ENCODE data around the gene TEDC1.

Gene TEDC1

GRCh38 chr14:105476831-105477659 lies 14.0 kb upstream of the TEDC1 start:
- H3K27ac Mint-ChIP-seq = peak overlapping the region; percentile 78
- H3K4me3 Mint-ChIP-seq = peak overlapping the region; percentile 22
- ATAC-seq = no peak
- H3K4me1 Mint-ChIP-seq = peaks cover 57% of the 10 kb centered on the region
- peaks cover 5% of the 10 kb centered on the region for H3K36me3 Mint-ChIP-seq
- peaks cover 4% of the 10 kb centered on the region for H3K9me3 Mint-ChIP-seq
- peaks cover 9% of the 10 kb centered on the region for H3K27me3 Mint-ChIP-seq

GRCh38 chr14:105477660-105478397 lies 13.2 kb upstream of the TEDC1 start:
- Mint-ChIP-seq H3K27me3 (peaks cover 9% of the 10 kb centered on the region), H3K27ac (peak overlapping the region; percentile 78), H3K36me3 (peaks cover 5% of the 10 kb centered on the region), H3K9me3 (peaks cover 4% of the 10 kb centered on the region), H3K4me1 (peaks cover 60% of the 10 kb centered on the region), H3K4me3 (peak overlapping the region; percentile 29)
- ATAC-seq = peak; percentile 37

DNA sequence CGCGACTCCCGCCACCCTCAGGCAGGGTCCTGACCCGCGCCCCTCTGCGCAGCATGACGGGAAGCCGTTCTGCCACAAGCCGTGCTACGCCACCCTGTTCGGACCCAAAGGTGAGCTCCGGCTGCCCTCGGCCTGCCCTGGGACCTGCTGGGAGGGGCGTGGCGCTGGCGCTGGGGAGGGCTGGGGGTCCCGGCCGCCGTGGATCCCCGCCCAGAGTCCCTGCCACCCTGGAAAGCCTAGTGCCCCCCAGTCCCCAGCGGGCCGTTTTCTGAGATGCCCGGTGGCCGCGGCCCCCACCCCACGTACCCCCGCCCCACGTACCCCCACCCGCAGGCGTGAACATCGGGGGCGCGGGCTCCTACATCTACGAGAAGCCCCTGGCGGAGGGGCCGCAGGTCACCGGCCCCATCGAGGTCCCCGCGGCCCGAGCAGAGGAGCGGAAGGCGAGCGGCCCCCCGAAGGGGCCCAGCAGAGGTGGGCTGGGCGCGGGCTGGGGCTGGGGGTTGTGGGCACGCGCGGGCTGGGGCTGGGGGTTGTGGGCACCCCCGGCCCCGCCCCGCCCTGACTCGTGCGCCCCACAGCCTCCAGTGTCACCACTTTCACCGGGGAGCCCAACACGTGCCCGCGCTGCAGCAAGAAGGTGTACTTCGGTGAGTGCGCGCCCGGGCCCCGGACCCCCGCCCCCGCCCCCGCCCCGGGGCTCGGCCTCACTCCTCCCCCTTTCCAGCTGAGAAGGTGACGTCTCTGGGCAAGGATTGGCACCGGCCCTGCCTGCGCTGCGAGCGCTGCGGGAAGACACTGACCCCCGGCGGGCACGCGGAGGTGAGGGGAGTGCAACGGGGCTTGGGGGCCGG lies 12.4 kb upstream of the TEDC1 start:
- Mint-ChIP-seq H3K9me3 (peaks cover 4% of the 10 kb centered on the region), H3K27ac (no peak overlapping the region), H3K4me1 (peaks cover 62% of the 10 kb centered on the region), H3K4me3 (no peak overlapping the region), H3K36me3 (peaks cover 5% of the 10 kb centered on the region), H3K27me3 (peaks cover 9% of the 10 kb centered on the region)
- no peak for ATAC-seq

- ATAC-seq = no peak
- Mint-ChIP-seq H3K27me3 (peaks cover 9% of the 10 kb centered on the region), H3K36me3 (peaks cover 5% of the 10 kb centered on the region), H3K4me3 (peak overlapping the region; percentile 4), H3K27ac (peak overlapping the region; percentile 23), H3K9me3 (peaks cover 4% of the 10 kb centered on the region), H3K4me1 (peaks cover 68% of the 10 kb centered on the region)
These were observed 11.5 kb upstream of the TEDC1 start for GRCh38 chr14:105479431-105480158.

GRCh38 chr14:105480199-105480746 lies 10.8 kb upstream of the TEDC1 start:
- H3K27me3 Mint-ChIP-seq = peaks cover 9% of the 10 kb centered on the region
- ATAC-seq = no peak
- peaks cover 4% of the 10 kb centered on the region for H3K9me3 Mint-ChIP-seq
- peak overlapping the region; percentile 4 for H3K4me3 Mint-ChIP-seq
- peaks cover 5% of the 10 kb centered on the region for H3K36me3 Mint-ChIP-seq
- peaks cover 75% of the 10 kb centered on the region for H3K4me1 Mint-ChIP-seq
- peak overlapping the region; percentile 97 for H3K27ac Mint-ChIP-seq

GRCh38 chr14:105480807-105481801 lies 9.9 kb upstream of the TEDC1 start:
- Mint-ChIP-seq H3K9me3 (peaks cover 4% of the 10 kb centered on the region), H3K27me3 (peaks cover 9% of the 10 kb centered on the region), H3K4me1 (peaks cover 83% of the 10 kb centered on the region), H3K4me3 (peak overlapping the region; percentile 80), H3K36me3 (peaks cover 5% of the 10 kb centered on the region), H3K27ac (peak overlapping the region; percentile 97)
- peak; percentile 67 for ATAC-seq

GRCh38 chr14:105481886-105482457 lies 9.1 kb upstream of the TEDC1 start:
- peak overlapping the region; percentile 97 for H3K27ac Mint-ChIP-seq
- ATAC-seq = peak; percentile 67

DNA sequence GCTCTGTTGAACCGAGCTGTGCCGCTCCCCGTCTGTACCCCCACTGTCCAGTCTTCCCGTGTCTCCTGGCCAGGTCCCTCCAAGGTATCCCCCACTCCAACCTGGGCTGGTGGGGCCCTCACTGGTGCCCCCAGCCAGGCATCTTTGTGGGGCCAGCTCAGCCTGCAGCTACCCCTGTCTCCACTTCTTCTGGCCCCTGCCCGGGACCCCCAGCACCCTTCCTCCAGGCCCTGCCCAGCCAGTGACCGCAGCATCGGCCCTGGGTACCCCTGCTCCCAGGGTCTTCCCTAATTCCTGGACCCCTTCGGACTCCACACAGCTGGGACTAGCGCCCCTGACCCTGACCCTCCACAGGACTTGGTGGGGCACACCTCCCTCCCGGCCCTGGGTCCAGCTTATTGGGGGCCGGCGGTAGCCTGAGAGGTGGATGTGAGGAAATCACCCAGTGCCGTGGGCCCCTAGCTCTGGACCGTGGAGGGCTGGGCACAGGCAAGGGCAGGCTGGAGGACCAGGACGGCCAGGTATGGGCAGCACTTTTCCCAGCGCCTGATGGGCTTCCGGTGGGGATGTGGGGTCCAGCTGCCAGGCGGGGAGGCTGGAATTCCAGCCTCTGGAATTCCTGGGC lies 8.4 kb upstream of the TEDC1 start:
- no peak for ATAC-seq
- Mint-ChIP-seq H3K4me3 (peak overlapping the region; percentile 80), H3K9me3 (peaks cover under 1% of the 10 kb centered on the region)

More at GRCh38 chr14:105481886-105482457, 9.1 kb upstream of the TEDC1 start:
- peaks cover 4% of the 10 kb centered on the region for H3K9me3 Mint-ChIP-seq
- H3K4me3 Mint-ChIP-seq = peak overlapping the region; percentile 80
- peaks cover 8% of the 10 kb centered on the region for H3K27me3 Mint-ChIP-seq
- H3K36me3 Mint-ChIP-seq = peaks cover 5% of the 10 kb centered on the region
- peaks cover 85% of the 10 kb centered on the region for H3K4me1 Mint-ChIP-seq

DNA sequence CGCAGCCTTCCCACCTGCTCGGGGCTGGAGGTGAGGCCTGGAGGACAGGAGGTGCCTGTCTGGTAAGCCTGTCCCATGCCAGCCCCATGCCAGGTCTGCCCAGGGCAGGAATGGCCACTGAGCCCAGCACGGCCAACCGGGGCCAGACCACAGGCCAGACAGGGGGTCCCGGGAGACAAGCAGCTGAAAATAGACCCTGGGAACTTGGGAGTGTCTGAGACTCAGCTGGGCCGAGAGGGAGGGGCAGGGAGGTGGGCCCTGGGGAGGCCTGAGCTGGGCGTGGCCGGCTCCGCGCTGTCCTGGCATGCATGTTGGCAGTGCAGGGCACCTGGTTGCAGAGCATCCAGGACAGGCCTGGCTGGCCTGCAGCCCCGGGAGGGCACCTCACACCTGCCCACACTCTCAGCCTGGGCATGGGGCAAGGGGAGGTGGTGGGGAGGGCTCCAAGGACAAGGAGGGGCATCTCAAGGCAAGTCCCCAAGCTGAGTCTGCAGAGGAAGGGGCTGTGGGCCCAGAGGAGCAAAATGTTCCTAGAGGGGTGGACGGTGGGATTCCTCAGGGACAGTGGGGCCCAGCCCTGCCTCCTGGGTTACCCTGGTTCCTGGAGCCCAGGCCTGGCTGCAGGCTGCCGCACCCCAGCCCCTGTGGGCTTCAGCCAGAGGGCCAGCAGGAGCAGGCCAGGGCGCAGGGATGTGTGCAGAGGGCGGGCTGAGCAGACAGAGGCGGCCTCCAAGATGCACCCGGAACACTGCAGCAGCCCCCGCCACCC lies 7.6 kb upstream of the TEDC1 start:
- H3K4me1 Mint-ChIP-seq = peaks cover 79% of the 10 kb centered on the region
- H3K27ac Mint-ChIP-seq = peak overlapping the region; percentile 97
- no peak overlapping the region for H3K4me3 Mint-ChIP-seq
- no peaks in the 10 kb centered on the region for H3K27me3 Mint-ChIP-seq
- H3K9me3 Mint-ChIP-seq = no peaks in the 10 kb centered on the region
- no peak for ATAC-seq
- peaks cover 2% of the 10 kb centered on the region for H3K36me3 Mint-ChIP-seq

More for the DNA sequence above, 8.4 kb upstream of the TEDC1 start:
- Mint-ChIP-seq H3K4me1 (peaks cover 79% of the 10 kb centered on the region), H3K36me3 (no peaks in the 10 kb centered on the region), H3K27me3 (peaks cover 2% of the 10 kb centered on the region), H3K27ac (peak overlapping the region; percentile 97)

DNA sequence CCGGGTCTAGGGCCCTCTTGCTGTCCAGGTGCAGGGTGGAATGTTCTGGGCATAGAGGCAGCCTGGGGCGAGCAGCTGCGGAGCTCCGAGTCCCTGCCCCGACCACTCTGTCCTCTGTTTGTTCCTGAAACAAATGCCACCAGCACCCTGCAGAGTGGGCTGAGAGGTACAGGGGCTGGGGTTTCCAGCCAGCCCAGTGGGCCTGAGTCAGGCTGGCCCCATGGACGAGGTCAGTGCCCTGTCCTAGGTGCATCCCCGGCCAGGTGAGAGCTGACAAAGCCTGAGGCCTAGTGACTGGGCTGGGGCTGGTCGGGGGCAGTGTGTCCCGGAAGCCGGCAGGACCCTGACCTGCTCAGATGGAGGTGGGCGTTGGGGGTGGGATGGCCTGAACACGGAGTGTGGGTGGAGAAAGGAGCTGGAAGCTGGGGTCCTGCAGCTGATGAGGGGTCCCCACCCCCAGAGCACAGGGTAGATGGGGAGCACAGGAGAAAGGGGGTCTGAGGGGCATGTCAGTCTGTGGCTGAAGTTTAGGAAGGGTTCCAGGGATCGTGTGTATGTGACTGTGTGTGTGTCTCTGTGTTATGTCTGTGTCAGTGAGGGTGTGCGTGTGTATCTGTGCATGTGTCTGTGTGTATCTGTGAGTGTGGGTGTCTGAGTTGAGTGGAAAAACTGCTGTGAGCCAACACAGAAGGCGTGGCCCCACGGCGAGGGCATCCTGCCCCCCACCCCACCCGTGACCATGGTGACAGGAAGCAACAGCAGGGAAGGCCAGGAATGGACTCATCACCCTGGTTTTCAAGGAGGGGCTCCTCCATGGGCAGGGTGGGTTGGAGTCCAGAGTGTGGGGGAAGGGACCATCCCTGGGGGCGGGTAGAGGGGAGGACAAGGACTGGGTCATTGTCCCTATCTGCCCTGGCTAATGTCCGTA lies 6.7 kb upstream of the TEDC1 start:
- Mint-ChIP-seq H3K4me1 (peaks cover 88% of the 10 kb centered on the region), H3K36me3 (peaks cover 11% of the 10 kb centered on the region), H3K9me3 (no peaks in the 10 kb centered on the region), H3K27ac (peak overlapping the region; percentile 97), H3K27me3 (no peaks in the 10 kb centered on the region), H3K4me3 (no peak overlapping the region)
- ATAC-seq = no peak

DNA sequence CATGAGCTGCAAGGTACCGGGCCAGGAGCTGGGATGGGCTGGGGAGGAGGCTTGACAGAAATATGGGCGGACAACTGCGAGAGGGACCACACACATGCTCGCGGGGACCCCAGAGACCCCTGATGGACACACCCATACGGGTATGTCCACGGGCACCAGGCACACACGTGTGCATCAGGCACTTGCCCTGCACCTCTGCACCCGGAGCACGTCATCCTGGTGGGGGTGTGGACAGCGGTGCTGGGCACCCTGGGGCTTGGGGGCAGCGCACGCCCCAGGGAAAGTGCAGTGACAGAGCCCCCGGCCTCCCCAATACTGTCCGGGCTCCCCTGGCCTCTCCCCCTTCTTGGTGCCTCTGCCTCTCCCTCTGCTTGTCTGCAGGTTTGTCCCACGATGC lies 6.1 kb upstream of the TEDC1 start:
- ATAC-seq = no peak
- H3K9me3 Mint-ChIP-seq = no peaks in the 10 kb centered on the region
- no peaks in the 10 kb centered on the region for H3K27me3 Mint-ChIP-seq
- no peak overlapping the region for H3K4me3 Mint-ChIP-seq
- peak overlapping the region; percentile 97 for H3K27ac Mint-ChIP-seq
- peaks cover 88% of the 10 kb centered on the region for H3K4me1 Mint-ChIP-seq
- H3K36me3 Mint-ChIP-seq = peaks cover 14% of the 10 kb centered on the region

Measured in stimulated activated memory B cell treated with anti-CD40 and anti-IgM and Interleukin-4, amounts not matched to agents 10 μg/mL and 1 μg/mL and 100 μg/mL, for 72 hours (primary cell).